SIG-M5 treated with dmso at 0.1 percent for 504 hours (cell line): ENCODE results near the gene TCP11L2.

Experiments used
- DNase-seq: peaks from one replicate; lab custom pipeline; 2025; ENCODE audit not compliant: unreplicated experiment; lab: John Stamatoyannopoulos, UW

Gene TCP11L2

DNA sequence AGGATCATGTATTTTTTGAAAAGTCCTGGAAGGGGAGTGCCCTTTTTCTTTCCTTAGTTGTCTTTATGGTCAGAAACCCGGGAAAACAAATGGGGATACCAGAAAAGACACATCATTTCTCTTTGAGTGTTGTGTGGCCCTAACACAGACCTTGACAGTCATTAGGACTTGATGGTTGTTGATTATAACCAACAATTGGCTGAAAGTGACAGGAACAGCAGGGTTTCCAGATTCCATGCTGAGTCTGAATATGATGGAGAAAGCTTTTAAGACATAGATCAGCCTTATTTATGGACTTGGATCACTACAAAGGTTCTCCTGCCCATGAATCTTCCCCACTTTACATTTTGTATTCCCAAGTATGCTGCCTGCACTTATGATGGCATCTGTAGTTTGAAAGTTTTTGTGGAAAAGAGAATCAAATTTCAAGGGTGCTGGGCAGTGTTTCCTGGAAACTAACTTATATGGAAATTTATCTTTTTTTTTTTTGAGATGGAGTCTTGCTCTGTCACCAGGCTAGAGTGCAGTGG, 85.4 kb downstream of the TCP11L2 start:
- no peak for DNase-seq

DNA sequence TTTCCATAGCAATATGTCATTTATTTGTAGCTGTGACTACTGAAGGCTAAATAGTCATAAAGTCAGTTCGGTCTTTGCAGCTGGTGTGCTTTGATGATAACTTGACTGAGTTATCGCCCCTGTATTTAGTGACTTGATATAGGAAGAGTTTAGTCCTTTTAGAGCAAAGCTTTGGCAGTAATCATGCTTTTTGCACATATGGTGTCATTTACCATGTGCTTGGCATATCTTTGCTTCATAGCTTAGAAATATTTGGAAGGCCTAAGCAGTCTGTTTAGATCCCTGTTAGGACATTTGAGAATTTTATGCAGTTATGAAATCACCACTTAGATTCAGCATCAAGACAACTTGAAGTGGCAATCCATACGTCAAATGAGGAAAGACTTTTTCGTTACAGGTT, 86.6 kb downstream of the TCP11L2 start:
- DNase-seq: no peak

DNA sequence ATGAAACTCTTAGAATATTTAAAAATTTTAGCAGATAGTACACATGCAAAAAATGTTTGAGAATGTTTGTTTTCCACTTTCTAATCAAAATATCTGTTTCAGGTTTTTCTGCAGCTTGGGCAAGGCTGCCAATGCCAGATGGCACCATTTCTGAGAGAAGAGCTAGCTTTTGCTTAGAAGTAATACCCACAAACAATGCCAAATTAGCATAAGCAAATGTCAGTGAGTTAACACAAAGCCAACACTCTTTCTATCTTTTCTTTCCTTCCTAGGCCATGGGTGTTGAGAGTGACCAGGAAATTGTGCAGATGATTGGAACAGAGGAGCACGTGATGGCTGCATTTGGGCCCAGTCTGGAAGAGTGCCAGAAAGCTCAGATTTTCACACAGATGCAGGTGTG, 90.2 kb downstream of the TCP11L2 start:
- no peak for DNase-seq
